ENCODE results near the gene NEURL4.

GRCh38 chr17:7326186-7326585 lies 2.9 kb downstream of the NEURL4 start:
- TF ChIP-seq CTCF (IDR thresholded peaks at IDR 0.05) (no peak), POLR2A (IDR thresholded peaks at IDR 0.05) (no peak), EP300 (IDR thresholded peaks at IDR 0.05; ENCODE audit: low read depth) (no peak), POLR2AphosphoS5 (IDR thresholded peaks at IDR 0.05) (no peak)
